Measurements from ENCODE around the gene CCAR1.
"Not testable (repeated sequence)": the region's sequence is repeated elsewhere in the genome, so short reads cannot be mapped to it uniquely, and the experiment has no call there.

Gene CCAR1

GRCh38 chr10:68800211-68800610 is 79.2 kb downstream of the CCAR1 start:
- POLR2A ChIA-PET, result interaction anchor here (0.6 kb wide), 2 partner anchors 101 to 109 kb away, joined by 3 read pairs; no protein-coding TSS in a partner anchor
- DNase-seq (ENCODE audit: extremely low spot score), result no peak
- CTCF ChIA-PET, result interaction anchor here (1.2 to 1.8 kb wide), 2 partner anchors 12 to 21 kb away, joined by 3 to 4 read pairs; no protein-coding TSS in a partner anchor

GRCh38 chr10:68804692-68805091 is 83.7 kb downstream of the CCAR1 start:
- no peak for TF ChIP-seq CTCF (IDR thresholded peaks at IDR 0.05; ENCODE audit: control extremely low read depth, extremely low read depth, low read depth, missing control alignments)
- DNase-seq (ENCODE audit: extremely low spot score), result no peak
- POLR2A ChIA-PET, result no interaction called here
- CTCF ChIA-PET, result no interaction called here

More at GRCh38 chr10:68800211-68800610, 79.2 kb downstream of the CCAR1 start:
- no peak for TF ChIP-seq CTCF (IDR thresholded peaks at IDR 0.05; ENCODE audit: control extremely low read depth, extremely low read depth, low read depth, missing control alignments)

- POLR2A ChIA-PET; CTCF ChIA-PET; DNase-seq (ENCODE audit: extremely low spot score): not testable (repeated sequence)
Observed at GRCh38 chr10:68810830-68811229, 89.8 kb downstream of the CCAR1 start.

- POLR2A ChIA-PET, result no interaction called here
- CTCF ChIA-PET, result no interaction called here
- DNase-seq (ENCODE audit: extremely low spot score), result no peak
- no peak for TF ChIP-seq CTCF (IDR thresholded peaks at IDR 0.05; ENCODE audit: control extremely low read depth, extremely low read depth, low read depth, missing control alignments)
Observed at GRCh38 chr10:68811314-68812009, 90.4 kb downstream of the CCAR1 start.

GRCh38 chr10:68812420-68812819 is 91.4 kb downstream of the CCAR1 start:
- no peak for DNase-seq (ENCODE audit: extremely low spot score)
- ChIA-PET POLR2A (no interaction called here), CTCF (interaction anchor here (1.0 kb wide), 1 partner anchor 36 kb away, joined by 3 read pairs; no protein-coding TSS in a partner anchor)
- TF ChIP-seq CTCF (IDR thresholded peaks at IDR 0.05; ENCODE audit: control extremely low read depth, extremely low read depth, low read depth, missing control alignments), result no peak

- DNase-seq (ENCODE audit: extremely low spot score), result no peak
- CTCF ChIA-PET, result interaction anchor here (1.6 kb wide), 1 partner anchor 11 kb away, joined by 3 read pairs; no protein-coding TSS in a partner anchor
- no peak for TF ChIP-seq CTCF (IDR thresholded peaks at IDR 0.05; ENCODE audit: control extremely low read depth, extremely low read depth, low read depth, missing control alignments)
- POLR2A ChIA-PET, result no interaction called here
Observed at GRCh38 chr10:68813559-68813958, 92.5 kb downstream of the CCAR1 start.

GRCh38 chr10:68816796-68817412 is 95.9 kb downstream of the CCAR1 start:
- TF ChIP-seq CTCF (IDR thresholded peaks at IDR 0.05; ENCODE audit: control extremely low read depth, extremely low read depth, low read depth, missing control alignments), result no peak
- no peak for DNase-seq (ENCODE audit: extremely low spot score)
- POLR2A ChIA-PET, result no interaction called here
- CTCF ChIA-PET, result no interaction called here

GRCh38 chr10:68820359-68820758 is 99.3 kb downstream of the CCAR1 start:
- POLR2A ChIA-PET; CTCF ChIA-PET; DNase-seq (ENCODE audit: extremely low spot score): not testable (repeated sequence)

GRCh38 chr10:68822626-68823025 is 101.6 kb downstream of the CCAR1 start:
- CTCF ChIA-PET; POLR2A ChIA-PET; DNase-seq (ENCODE audit: extremely low spot score): not testable (repeated sequence)
